GM19455 (cell line): ENCODE data around the gene RANBP3.
"Not testable (repeated sequence)": the region's sequence is repeated elsewhere in the genome, so short reads cannot be mapped to it uniquely, and the experiment has no call there.

Source experiments
- ATAC-seq: cut with Tn5 transposase; IDR thresholded peaks from one replicate; pipeline ENCODE4 v1.9.1; 2021; ENCODE audit not compliant: unreplicated experiment

The RANBP3 gene

DNA sequence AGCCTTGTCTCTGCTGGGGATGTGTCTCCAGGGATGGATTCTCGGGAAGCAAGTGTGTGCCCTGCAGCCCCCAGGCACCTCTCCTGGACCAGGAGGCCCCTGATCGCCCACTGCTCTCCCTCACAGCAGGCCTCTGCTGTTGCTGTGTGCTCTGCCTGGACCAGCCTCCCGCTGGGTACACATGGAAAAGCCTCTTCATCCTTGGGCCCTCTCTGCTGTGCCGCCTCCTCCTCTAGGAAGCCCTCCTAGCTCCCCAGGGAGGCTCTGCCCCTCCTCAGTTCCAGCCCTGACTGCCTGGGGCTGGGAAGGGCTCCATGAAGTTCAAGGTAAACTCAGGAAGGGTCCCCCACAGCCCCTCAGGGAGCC, 86.4 kb downstream of the RANBP3 start:
- no peak for ATAC-seq

DNA sequence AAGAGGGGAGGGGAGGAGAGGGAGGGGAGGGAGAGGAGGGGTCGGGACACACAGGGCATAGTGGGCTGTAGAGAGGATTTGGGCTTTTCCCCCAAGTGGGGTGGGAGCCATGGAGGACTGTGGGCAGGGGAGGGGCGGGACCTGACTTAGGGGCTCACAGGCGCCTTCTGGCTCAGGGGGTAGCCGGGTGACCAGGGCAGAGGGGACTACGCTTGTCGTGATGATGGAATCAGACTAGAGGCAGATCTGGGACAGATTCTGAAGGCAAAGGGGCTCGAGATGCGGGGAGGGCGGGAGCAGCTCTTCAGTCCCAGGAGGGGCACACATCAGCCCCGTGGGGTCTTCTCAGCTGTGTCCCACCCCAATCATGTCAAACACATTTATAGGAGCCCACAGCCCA, 87.8 kb downstream of the RANBP3 start:
- ATAC-seq = no peak

DNA sequence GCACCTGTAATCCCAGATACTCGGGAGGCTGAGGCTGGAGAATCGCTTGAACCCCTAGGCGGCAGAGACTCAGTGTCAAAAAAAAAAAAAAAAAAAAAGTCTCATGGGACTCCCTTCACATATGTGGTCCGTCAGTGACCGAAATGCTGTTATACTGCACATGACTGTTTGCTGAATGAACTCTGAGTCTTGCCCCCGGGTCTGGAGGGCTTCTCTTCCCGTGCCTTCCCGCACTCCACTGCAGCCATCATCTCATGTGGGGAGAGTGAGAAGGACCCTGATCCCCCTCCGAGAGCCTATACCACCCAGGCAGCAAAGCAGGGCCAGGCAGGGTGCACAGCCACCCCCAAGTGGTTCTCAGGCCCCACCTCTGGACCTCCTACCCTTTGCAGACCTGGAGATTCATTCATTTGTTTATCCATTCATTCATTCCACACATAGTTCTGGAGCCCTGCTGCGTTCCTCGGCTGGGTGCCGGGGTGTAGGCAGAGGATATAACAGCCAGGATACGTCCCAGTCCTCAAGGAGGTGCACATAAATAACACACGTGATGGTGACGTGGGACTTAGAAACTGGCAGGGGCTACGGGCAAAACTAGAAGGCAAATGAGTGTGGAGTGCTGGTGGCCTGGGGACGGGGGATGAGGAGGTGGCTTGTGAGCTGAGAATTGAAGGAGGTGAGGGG, 88.5 kb downstream of the RANBP3 start:
- ATAC-seq = no peak

DNA sequence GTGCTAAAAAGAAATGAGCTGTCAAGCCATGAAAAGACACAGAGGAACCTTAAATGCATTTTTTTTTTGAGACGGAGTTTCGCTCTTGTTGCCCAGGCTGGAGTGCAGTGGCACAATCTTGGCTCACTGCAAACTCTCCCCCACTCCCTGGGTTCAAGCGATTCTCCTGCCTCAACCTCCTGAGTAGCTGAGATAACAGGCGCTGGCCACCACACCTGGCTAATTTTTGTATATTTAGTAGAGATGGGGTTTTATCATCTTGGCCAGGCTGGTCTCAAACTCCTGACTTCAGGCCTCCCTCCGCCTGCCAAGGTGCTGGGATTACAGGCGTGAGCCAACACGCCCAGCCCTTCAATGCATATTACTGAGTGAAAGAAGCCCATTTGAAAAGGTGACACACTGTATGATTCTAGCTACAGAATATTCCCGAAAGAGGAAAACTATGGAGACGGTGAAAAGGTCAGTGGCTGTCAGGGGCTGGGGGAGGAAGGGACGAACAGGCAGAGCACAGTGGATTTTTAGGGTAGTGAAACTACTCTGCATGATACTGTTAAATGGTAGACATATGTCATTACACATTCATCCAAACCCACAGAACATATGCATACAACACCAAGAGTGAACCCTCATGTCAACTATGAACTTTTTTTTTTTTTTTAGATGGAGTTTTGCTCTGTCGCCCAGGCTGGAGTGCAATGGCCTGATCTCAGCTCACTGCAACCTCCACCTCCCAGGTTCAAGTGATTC, 93.7 kb downstream of the RANBP3 start:
- not testable (repeated sequence) for ATAC-seq

DNA sequence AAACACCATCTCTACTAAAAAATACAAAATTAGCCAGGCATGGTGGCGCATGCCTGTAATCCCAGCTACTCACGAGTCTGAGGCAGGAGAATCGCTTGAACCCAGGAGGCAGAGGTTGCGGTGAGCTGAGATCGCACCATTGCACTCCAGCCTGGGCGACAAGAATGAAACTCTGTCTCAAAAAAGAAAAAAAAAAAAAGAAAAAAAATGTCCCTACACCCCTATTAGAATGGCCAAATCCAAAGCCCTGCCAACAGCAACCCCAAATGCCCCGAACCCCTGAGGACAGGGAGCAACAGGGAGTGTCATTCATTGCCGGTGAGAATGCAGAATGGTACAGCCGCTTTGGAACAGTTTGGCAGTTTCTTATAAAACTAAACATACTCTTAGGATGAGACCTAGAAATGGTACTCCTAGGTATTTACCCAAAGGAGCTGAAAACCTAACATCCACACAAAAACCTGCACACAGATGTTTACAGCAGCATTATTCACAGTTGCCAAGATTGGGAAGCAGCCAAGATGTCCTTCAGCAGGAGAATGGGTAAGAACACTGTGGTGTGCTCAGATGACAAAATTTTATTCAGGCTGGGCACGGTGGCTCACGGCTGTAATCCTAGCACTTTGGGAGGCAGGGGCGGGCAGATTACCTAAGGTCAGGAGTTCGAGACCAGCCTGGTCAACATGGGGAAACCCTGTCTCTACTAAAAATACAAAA, 94.6 kb downstream of the RANBP3 start:
- ATAC-seq = not testable (repeated sequence)

DNA sequence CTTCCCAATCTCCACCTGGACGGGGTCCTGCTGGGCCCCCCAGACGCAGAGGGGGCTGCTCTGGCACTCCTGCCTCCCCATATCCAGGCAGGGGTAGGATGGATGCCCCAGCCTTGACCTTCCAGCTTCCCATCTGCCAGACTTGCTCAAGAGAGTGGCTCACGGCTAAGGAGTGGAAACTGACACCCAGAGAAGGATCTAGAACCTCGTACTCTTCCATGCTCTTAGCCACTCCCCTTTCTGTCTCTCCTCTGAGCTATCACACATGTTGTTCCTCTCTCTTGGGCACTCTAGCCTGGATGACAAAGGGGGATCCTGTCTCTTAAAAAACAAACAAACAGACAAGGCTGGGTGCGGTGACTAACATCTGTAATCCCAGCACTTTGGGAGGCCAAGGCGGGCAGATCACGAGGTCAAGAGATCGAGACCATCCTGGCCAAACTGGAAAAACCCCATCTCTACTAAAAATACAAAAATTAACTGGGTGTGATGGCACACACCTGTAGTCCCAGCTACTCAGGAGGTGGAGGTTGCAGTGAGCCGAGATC, 95.4 kb downstream of the RANBP3 start:
- ATAC-seq = no peak

DNA sequence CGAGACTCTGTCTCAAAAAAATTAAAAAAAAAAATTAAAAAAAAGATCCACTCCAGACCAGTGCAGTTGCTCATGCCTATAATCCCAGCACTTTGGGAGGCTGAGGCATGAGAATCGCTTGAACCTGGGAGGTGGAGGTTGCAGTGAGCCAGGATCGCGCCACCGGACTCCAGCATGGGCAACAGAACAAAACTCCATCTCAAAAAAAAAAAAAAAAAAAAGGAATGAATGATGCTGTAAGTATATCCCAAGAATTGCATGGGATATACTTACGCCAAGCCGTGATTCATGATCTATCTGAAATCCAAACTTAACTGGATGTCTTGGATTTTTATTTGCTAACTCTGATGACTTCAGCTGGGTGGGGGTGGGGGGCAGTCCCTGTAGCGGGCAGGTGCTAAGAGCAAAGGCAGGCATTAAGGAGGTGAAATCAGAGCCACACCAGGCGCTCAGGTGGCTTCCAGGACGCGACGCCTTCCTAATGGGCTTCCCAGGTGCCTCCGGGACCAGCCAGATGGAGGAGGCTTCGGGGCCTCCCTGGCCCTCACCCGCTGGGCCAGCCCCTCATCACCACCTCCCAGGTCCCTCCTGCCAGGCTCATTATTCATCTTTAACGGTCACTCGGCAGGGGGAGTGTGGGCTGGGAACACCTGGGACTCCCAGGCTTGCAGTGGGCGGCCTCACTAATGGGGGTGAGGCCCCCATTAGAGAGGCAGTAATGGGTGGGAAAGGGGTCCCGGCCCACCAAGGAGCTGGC, 96.2 kb downstream of the RANBP3 start:
- ATAC-seq = no peak

DNA sequence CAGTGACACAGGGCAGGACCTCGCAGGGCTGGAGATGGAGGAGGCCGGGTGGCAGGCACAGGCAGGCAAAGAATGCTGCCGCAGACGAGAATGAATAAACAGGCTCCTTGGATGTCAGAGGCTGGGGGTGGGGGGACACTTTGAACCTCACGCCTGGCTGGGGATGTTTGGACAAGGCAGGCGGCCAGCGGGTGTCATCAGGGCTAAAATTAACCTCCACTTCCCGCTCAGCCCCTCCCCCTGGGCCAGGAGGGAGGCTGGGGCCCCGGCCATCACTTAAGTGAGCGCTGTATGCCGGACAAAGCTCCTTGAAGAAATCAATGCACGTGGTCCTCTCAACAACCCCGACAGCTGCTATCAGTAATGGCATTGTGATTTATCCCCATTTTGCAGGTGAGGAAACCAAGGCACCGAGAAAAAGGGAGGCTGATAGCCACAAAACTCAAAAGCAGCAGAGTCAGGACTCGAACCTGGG, 97.3 kb downstream of the RANBP3 start:
- no peak for ATAC-seq

DNA sequence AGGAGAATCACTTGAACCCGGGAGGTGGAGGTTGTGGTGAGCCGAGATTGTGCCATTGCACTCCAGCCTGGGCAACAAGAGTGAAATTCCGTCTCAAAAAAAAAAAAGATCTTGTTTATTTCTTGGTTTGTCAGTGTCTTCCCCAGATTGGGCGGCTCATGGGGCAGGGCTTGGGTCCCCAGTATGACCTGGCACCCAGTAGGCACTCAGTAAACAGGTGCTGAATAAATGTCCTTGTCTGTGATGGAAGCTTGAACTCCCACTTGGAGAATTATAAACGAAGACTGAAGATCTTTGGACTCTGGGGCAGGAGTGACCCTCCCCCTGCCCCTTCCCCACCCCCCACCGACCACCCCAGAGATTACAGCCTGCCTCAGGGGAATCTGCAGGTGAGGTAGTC, 97.7 kb downstream of the RANBP3 start:
- no peak for ATAC-seq

DNA sequence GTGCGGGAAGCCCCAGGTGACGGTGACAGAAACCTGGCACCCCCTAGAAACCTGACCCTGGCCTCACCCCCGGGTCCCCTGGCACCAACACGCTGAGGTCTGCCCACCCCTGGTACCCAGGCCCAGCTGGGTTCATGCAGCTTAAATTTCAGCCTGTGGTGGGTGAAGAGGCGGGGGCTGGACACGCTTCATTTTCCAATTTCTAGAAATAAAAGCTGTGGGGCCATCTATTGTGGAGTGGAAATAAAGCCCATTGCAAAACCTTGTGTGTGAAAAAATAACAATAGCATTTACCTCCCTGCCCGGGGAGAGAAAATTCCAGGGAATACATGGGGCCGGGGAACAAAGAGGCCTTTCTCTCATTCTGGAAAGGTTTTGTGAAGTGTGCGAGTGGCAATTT, 100.1 kb downstream of the RANBP3 start:
- no peak for ATAC-seq

DNA sequence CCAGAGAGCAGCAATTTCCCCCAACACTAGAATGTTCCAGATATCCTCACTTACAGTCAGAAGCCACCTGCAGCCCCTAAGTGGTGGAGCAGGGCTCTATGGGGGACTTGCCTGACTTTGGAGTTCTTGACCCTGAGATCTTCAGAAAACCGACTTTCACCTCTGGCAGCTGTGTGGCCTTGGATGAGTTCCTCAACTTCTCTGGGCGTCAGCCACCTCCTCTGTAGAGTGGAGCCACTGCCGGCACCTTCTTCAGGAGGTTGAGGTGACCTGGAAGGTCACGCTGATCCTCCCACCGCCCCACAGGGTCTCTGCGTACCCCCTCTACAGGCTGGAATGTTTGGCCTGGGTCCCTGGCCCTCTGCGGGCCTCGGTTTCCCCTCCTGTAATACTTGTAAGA, 100.5 kb downstream of the RANBP3 start:
- no peak for ATAC-seq

DNA sequence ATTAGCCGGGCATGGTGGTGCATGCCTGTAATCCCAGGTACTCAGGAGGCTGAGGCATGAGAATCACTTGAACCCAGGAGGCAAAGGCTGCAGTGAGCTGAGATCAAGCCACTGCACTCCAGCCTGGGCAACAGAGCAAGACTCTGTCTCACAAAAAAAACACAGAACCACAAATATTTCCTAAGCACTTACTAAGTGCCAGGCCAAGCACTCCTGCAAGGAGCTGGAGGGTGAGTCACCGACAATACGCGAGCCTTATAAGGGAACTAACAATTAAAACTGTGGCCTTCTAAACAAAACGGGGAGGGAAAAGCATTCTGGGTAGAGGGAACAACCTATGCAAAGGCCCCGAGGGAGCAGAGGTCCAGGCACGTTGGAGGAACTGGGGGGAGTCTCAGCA, 103.4 kb downstream of the RANBP3 start:
- ATAC-seq = not testable (repeated sequence)

DNA sequence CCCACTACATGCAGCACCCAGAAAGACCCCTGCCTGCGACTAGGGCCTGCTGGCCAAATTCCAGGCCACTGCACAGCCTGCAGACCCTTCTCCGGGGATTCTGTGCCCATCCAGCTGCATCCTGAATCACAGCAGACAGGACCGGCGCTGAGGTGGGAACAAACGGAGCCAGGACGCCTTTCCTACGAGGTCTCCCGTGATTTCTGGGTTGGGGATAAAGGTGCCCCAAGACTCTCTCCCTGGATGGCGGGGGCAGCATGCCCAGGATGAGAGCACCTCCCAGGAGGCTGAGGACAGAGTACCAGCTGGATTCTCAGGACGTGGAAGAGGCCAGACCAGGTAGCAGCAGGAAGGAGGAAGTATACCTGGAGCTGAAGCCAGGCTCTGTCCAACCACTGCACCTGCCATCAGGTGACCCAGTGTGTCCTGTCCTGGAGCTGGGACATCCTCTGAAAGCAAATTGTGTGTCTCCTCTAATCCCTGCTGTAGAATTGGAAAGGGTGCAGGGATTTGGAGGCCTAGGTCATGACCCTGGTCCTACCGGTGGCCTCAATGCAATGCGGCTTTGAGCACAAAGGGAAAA, 104.2 kb downstream of the RANBP3 start:
- ATAC-seq = no peak

DNA sequence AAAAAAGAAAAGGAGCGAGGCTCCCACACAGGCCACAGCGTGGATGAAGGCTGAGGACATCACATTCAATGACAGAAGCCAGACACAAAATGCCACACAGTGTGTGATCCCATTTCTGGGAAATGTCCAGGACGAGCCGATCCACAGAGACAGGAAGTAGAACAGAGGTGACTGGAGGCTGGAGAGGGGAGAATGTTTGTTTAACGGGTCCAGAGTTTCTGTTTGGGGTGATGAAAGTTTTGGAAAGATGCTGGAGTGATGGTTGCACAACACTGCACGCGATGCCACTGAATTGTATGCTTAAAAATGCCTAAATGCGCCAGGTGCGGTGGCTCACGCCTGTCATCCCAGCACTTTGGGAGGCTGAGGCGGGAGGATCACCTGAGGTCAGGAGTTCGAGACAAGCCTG, 107.0 kb downstream of the RANBP3 start:
- no peak for ATAC-seq

DNA sequence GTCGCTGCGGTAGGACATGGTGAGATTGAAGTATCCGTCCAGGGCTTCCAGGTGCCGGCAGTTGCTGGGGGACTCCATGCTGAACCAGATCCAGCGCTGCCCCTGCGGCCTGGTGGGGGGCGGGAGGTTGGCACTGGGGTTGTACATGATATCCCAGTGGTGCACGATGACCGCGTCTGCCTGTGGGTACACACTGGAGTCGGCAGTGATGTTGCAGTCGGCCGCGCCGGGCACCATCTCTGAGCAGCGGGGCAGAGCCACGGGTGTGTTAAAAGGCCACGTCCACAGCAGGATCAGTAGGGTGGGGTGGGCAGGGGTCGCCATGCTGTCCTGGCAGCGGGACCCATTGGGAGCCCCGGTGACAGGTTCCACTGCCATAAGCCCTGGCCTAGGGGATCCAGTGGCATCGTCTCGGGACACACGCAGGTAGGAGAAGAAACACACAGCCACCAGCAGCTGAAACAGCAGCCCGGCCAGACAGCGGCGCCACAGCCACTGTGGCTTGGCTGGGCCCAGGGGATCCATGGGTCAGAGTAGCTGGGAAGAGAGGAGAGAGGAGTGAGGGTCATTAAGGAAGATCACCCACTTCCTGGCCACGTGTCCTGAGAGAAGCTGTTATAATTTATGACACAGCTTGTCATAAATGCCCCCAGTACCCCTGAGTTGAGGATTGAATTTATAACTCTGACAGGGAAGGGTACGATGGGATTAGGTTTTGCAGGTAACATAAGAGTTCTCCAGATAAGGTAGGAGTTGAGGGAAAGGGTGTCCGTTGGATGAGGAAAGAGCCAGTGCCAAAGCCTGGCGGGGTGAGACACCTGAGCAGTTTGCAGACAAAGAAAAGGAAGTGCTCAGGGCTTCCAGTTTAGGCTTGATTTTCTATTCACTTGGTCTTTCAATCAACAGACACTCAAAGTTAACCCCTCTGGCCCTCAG, 110.5 kb downstream of the RANBP3 start:
- no peak for ATAC-seq
